Globus pallidus (tissue), 1 donor: Measurements from ENCODE around the gene FN3K.
"Not testable (repeated sequence)": the region's sequence is repeated elsewhere in the genome, so short reads cannot be mapped to it uniquely, and the experiment has no call there.

Source experiments
- DNase-seq: peaks from one replicate; pipeline ENCODE4 v3.0.0-alpha.2; 2015; ENCODE audit warnings: low spot score

The FN3K gene

DNA sequence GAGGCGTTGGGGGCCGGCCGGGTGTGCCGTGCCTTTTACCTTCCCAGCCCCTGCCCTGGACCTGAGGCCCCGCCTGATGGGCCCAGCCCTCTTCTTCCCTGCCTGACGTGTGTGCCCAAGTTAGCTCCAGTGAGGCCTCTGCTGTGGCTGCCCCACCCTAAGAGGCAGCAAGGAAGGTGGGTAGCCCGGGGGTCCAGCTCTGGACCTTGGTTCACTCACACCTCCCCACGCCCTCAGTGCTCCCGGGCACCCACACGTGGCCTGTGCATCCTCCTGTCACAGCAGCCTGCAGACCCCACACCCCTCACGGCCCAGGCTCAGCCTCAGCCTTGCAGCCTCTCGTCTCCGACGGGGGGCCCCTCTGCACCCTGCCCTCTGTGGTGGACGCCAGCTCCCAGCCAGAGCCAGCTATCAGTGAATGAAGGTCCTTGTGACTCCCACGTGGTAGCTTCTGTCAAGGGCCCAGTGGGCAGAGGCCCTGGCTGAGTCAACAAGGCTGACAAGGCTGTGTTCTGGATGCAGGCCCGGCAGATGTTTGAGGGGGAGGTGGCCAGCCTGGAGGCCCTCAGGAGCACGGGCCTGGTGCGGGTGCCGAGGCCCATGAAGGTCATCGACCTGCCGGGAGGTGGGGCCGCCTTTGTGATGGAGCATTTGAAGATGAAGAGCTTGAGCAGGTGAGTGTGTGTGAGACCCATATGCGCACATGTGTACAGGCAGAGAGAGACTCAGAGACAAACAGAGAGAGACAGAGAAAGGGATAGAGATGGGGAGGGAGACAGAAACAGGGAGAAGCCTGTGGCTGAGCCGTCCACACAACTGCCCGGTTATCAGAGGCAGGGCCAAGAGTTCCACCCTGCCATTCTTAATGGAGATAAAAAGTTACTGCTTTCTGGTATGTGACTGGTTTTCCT is 2.8 kb downstream of the FN3K start:
- peak; percentile 98 for DNase-seq

DNA sequence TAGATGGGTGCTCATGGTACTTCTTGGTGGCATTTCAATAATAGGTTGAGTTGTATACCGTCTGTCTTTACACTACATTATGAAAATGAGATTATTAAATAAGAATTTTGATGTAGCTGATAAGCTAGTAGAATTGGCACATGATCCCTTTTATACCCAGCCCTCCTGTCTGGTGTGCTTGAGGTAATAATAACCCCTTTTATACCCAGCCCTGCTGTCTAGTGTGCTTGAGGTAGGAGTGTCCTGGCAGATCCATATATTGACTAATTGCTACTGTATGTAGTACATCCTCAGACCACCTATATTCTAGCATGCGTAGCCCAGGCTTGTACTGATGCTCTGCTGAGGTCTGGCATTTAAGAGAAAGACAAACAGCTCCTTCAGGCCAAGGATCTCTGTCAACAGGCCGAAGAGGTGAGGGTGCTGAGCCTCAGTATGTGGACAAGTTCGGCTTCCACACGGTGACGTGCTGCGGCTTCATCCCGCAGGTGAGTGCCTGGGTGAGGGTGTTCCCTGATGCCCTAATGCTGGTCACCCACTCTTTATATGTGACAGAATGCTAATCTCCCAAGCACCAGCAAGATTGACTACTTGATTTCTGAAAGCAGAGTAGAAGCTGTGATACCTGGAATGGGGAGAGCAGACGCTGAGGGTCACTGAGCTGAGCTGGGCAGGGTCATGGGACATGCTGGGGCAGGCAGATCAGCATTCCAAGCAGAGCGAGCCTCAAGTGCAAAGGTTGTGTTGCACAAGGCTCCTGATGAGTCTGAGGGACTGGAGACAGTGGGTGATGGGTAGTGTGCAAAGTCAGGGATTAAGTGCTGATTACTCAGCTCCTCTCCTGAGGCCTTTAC is 5.7 kb downstream of the FN3K start:
- no peak for DNase-seq

DNA sequence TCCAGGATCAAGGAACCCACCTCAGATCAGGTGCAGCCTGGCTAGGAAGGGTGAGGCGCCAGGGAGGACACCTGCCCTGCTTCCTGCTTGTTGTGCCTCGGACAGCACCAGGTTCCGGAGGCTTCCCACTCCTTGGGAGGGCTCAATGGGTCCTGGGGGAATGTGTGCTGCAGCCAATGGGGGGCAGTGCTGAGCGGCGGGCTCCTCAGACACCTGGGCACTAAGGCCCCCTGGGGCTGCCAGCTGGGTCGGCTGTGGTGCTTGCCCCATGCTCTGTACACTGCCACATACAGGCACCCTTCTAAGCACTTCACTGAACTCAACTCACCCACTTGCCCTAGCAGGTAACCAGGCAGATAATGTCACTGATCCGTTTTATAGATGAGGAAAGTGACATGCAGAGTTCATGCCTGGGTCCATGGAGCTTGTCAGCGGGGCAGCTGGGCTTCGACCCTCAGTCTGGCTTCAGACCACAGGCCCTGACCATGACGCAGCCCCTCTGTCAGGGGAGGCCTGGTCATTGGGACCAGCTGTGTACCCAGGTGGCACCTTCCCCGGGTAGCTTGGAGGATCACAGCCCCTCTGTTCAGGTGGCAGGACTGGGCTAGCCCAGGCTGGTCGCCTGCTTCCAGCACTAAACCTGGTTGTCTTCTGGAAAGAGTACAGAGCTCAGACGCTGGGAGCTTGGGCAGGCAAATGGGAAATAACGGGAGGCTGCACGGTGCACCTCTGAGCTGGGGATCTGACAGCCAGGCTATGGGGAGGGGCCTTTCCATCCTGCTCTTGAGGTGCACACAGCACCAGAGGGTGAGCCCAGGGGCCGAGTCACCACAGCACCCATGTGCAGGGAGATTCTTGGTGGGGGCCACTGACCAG is 8.2 kb downstream of the FN3K start:
- DNase-seq, result no peak

DNA sequence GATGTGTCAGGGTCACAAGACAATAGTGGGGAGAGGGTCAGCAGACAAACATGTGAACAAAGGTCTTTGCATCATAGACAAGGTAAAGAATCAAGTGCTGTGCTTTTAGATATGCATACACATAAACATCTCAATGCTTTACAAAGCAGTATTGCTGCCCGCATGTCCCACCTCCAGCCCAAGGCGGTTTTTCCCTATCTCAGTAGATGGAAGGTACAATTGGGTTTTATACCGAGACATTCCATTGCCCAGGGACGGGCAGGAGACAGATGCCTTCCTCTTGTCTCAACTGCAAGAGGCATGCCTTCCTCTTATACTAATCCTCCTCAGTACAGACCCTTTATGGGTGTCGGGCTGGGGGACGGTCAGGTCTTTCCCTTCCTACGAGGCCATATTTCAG is 9.3 kb downstream of the FN3K start:
- not testable (repeated sequence) for DNase-seq

DNA sequence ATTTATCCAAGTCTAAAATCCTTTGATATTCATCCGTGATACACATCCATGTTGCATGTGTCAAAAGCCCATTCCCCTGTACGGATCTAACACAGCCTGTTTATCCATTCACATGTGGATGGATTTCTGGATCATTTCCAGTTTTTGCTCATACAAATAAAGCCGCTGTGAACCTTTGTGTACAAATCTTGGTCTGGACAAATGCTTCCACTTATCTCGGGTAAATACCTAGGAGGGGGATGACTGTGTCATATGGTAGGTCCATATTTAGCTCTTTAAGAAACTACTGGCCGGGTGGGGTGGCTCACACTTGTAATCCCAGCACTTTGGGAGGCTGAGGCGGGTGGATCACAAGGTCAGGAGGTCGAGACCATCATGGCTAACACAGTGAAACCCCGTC is 10.1 kb downstream of the FN3K start:
- no peak for DNase-seq

DNA sequence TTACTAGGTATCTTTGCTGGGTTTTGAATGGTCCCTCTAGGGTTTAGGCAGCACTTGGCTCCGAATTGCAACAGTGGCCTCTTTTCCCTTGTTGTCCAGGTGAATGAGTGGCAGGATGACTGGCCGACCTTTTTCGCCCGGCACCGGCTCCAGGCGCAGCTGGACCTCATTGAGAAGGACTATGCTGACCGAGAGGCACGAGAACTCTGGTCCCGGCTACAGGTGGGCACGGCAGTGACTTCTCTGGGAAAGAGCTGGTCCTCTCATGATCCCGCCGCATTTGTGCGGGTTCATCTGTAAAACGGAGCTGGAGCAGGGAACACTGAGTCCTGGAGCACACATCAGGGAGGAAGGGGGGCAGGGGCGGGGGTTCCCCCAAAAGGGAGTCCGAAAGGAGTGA is 13.3 kb downstream of the FN3K start:
- no peak for DNase-seq

DNA sequence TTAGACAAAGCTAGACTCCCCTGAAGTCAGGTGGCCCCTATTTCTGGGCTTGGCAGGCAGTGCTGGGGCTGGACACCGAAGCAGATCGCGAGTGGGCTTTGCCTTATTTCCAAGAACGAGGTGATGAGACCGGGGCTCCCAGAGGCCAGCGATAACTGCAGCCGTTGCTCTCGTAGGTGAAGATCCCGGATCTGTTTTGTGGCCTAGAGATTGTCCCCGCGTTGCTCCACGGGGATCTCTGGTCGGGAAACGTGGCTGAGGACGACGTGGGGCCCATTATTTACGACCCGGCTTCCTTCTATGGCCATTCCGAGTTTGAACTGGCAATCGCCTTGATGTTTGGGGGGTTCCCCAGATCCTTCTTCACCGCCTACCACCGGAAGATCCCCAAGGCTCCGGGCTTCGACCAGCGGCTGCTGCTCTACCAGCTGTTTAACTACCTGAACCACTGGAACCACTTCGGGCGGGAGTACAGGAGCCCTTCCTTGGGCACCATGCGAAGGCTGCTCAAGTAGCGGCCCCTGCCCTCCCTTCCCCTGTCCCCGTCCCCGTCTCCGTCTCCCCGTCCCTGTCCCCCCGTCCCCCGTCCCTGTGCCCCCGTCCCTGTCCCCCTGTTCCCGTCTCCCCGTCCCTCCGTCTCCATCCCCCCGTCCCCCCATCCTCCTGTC is 15.0 kb downstream of the FN3K start:
- no peak for DNase-seq

DNA sequence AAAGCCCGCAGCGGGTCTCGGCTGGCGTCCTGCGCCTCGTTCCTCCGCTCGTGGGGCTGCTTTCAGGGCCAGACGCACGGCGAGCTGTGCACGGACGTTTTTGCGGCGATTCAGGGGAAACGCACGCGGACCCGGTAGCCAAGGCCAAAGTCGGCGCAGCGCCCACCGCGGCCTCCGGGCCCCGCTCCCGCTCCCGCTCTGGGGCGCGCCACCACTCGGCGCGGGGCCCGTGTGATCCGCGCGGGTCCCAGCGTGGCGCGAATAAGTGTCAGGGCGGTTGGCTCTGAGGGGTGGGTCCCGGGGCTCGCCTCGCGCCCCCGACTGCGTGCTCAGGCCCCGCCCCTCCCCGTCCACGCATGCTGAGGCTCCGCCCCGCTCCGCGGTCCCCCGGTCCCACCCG is 15.8 kb downstream of the FN3K start:
- DNase-seq, result no peak

DNA sequence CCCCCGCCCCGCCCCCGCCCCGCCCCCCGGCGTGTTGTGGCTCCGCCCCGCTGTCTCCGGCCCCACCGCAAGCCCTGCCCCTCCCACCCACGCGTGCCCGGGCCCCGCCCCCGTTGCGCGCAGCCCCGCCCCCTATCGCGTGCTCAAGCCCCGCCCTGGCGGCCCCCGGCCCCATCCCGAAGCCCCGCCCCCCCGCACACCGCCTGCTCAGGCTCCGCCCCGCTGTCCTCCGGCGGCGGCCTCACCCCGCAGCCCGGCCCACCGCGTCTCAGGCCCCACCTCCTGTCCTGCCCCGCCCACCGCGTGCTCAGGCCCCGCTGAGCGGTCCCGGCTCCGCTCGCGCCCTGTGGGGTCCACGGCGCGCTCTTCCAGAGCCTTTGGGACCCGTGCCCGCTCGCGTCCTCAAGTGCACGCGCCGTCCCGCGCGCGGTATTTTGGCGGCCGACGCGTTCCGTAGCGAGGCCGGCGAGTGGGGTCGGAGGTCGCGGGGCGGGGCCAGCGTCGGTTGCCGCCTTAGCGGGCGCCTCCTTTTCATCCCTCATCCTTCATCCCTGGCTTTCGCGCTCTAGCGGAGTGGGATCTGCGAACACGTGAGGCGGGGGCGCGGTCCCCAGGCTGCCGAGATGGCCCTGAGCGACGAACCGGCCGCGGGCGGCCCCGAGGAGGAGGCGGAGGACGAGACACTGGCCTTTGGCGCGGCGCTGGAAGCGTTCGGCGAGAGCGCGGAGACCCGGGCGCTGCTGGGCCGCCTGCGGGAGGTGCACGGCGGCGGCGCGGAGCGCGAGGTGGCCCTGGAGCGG is 16.4 kb downstream of the FN3K start, which contains the start of gene TBCD:
TBCD (plus strand) TSS at position 495 of the 800 bp plus-strand sequence; CDS start at position 624, 129 bp downstream.
- DNase-seq, result peak; percentile 87

DNA sequence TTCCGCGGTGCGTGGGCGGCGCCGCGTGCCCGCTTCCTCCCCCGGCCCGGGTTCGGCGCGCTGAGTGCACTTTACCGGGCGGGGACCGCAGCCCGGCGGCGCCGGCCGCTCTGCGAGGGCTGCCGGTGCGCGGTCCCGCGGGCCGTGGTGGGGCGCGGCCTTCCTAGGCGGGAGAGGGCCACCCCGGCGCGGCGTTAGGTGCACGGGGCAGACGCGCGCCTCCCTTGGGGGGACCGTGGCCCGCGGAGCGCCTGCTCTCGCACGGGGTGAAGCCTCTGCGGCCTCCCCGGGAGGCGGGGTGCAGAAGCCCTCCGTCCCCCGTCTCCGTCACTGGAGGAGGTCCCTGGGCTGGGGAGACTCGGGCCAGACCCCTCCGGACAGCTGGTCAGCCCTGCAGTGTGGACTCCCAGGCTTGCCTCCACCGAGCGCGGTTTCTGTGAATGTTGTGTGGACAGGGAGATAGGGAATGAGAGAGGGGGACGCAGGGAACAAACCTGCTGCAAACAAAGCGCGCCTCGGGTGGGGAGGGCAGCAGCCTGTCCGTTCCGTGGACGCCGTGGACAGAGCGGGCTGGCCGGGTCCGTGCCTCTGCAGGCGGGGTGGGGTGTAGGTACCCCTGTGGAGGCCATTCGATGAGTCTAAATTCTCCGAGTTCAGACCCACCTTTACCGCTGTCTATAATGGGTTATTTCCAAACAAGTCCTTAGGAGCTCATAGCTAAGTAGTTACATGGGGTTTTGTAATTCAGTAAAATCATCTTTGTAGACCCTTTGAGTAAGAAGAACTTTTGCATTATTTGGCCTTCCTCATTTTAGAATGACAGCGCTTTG is 17.2 kb downstream of the FN3K start:
- no peak for DNase-seq

DNA sequence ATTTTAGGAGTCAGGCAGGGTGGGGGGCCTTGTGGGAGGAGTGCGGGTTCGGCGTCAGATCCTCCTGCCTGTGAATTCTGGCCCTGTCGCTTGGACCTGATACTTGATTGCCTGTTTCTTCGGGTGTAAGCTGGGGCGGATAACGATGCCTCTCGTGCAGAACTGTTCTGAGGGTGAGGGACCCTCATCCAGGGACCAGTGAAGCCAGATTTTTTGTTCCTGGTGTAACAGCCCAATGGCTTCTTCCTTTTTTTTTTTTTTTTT is 17.7 kb downstream of the FN3K start:
- no peak for DNase-seq

DNA sequence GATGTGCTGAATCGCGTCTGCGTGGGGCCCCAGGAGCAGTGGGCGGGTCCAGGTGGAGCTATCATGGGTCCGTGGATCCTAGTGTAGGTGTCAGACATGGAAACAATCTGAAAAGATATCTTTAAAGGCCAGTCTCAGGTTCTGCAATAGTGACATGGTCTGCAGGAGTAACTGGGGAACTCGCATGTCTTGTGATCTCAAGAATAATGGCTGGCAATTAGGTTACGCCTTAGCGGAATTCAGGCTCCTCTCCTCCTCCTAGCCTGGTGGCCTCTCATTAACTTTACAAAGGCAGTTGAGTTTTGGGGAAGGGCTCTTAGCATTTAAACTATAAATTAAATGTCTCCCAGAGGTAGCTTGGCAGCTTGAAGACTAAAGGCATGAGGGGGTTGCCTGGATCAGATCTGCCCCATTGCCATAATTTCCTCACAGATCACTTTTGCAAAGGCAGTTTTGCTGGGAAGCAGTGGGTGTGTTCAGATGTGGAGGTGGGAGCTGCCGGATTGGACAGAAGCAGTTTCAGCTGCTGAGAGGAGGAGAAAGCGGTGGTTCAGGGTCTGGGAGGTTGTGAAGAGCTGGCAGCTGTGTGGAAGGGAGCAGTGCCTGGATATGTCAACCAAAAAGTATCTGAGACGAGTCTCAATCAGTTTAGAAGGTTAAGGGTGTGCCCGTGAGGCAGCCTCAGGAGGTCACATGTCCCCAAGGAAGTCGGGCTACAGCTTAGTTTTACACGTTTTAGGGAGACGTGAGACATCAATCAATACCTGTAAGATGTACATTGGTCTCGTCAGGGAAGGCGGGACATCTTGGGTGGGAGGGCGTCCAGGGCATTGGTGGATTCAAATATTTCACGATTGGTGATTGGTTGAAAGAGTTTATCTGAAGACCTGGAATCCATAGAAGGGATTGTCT is 19.1 kb downstream of the FN3K start:
- no peak for DNase-seq

DNA sequence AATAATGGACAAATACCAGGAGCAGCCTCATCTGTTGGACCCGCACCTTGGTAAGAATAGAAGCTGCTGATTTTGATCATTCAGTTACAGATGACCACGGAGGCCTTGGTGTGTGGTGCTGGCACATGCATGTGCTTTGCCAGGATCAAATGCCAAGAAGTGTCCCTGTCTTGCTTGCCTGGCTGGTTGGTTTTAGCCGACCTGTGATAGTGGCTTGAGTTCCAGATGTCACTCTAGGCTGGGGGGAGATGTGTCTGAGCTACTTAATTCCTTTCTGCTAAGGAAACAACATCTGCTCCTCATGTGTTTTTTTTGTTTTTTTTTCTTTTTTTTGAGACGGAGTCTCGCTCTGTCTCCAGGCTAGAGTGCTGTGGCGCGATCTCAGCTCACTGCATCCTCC is 20.8 kb downstream of the FN3K start:
- no peak for DNase-seq

DNA sequence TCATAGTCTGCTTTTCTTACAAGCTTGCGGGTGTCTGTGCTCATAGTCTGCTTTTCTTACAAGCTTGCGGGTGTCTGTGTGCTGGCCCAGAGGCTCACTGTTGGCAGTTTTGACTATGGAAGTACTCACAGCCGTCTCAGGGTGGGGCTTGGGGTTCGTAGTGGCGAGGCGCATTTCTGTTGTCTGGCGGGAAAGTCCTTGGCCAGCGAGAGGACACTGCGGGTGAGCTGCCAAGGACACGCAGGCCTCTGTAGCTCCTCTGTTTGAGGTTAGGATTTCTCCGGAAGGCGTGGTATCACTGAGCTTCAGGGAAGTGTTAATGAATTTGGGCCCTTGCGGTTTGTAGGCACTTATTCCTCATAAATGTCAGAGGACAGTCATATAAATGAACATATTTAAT is 30.0 kb downstream of the FN3K start:
- DNase-seq, result no peak

DNA sequence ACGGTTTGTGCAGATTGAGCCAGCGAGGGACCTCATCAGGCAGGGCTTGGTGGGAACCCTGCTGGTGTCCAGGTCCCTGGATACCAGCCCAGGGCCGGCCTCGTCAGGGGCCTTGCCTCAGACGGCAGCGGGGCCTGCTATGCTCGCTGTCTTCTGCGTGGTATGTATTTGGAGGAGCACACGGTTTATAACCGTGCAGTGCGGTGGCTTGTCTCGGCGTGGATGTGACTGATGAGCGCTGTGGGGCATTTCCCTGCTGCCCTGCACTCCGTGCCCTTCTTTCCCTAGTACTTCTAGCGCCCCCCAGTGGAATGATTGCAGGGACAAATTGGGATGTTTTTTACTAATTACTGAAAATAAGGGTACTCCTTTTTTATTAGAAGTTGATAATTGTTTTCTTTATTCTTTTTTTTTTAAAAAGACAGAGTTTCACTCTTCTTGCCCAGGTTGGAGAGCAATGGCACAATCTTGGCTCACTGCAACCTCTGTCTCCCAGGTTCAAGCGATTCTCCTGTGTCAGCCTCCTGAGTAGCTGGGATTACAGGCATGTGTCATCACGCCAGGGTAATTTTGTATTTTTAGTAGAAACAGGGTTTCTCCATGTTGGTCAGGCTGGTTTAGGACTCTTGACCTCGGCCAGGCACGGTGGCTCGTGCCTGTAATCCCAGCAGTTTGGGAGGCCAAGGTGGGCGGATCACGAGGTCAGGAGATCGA is 31.8 kb downstream of the FN3K start:
- DNase-seq, result peak; percentile 81

DNA sequence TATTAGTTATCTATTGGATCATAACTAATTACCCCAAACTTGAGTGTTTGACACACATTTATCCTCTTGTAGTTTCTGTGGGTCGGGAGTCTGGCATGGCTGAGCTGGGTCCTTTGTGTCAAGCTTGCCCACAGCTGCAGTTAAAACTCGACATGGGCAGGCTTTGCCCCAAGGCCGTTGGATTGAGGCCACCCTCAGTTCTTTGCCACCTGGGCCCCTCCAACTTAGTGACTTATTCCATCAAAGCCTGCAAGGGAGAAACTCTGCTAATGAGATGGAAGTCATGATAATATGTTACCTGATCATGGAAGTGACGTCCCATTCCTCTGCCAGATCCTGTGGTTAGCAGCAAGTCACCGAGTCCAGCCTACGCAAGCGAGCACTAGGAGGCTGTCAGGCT is 33.6 kb downstream of the FN3K start:
- no peak for DNase-seq

DNA sequence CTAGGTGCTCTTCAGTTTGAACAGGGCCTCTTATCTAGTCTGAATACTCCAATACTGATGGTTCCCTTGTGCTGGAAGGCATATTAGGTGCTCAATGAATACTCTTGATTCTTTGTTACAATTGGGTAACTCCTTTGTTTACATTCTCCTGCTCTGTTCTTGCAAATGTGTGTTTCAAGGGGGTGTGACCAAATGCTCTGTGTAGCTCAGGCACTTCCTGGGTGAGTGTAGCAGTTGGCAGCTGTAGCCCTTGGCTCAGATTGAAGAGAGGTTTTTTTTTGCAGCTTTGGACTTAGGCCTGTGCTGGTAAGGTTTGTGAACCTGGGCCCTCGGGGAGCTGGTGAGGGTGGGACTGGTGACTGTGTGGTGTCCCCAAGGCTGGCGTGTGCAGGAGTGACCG is 36.6 kb downstream of the FN3K start:
- no peak for DNase-seq

DNA sequence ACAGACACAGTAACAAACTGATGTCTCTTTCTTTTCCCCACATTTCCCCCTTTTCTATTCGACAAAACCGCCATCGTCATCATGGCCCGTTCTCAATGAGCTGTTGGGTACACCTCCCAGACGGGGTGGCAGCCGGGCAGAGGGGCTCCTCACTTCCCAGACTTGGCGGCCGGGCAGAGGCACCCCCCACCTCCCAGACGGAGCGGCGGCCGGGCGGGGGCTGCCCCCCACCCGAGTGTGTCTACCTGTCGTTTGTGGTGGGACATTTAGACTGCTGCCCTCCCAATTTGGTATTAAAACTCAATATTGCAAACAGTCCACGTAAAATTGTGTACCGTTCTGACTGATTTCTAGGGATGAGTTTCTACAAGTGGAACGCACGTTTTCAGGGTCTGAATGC is 39.0 kb downstream of the FN3K start:
- DNase-seq, result not testable (repeated sequence)
